ENCODE measurements around the gene NFIA.
"Not testable (repeated sequence)": the region's sequence is repeated elsewhere in the genome, so short reads cannot be mapped to it uniquely, and the experiment has no call there.

Gene NFIA

GRCh38 chr1:61058483-61059245 lies 23.7 kb upstream of the NFIA start:
- DNase-seq (ENCODE audit: low read depth, low spot score): no peak

- DNase-seq (ENCODE audit: low read depth, low spot score): not testable (repeated sequence)
Observed at GRCh38 chr1:61061601-61062000, 20.8 kb upstream of the NFIA start.

- DNase-seq (ENCODE audit: low read depth, low spot score): no peak
Observed at GRCh38 chr1:61064673-61065072, 17.7 kb upstream of the NFIA start.

- DNase-seq (ENCODE audit: low read depth, low spot score): no peak
Observed at GRCh38 chr1:61067446-61068019, 14.8 kb upstream of the NFIA start.

- no peak for DNase-seq (ENCODE audit: low read depth, low spot score)
Observed at GRCh38 chr1:61070054-61070453, 12.3 kb upstream of the NFIA start.

- DNase-seq (ENCODE audit: low read depth, low spot score): no peak
Observed at GRCh38 chr1:61071205-61072130, 10.9 kb upstream of the NFIA start.

- DNase-seq (ENCODE audit: low read depth, low spot score): no peak
Observed at GRCh38 chr1:61073871-61074270, 8.5 kb upstream of the NFIA start.

GRCh38 chr1:61075833-61076232 lies 6.5 kb upstream of the NFIA start:
- not testable (repeated sequence) for DNase-seq (ENCODE audit: low read depth, low spot score)

GRCh38 chr1:61076728-61077675 lies 5.4 kb upstream of the NFIA start:
- DNase-seq (ENCODE audit: low read depth, low spot score): peak; percentile 72

GRCh38 chr1:61077676-61078541 lies 4.5 kb upstream of the NFIA start:
- DNase-seq (ENCODE audit: low read depth, low spot score): peak; percentile 96

- no peak for DNase-seq (ENCODE audit: low read depth, low spot score)
Observed at GRCh38 chr1:61078618-61079295, 3.6 kb upstream of the NFIA start.

- no peak for DNase-seq (ENCODE audit: low read depth, low spot score)
Observed at GRCh38 chr1:61079296-61079897, 3.0 kb upstream of the NFIA start.

GRCh38 chr1:61079898-61080336 lies 2.4 kb upstream of the NFIA start:
- DNase-seq (ENCODE audit: low read depth, low spot score): no peak

GRCh38 chr1:61080413-61081143 lies 1.8 kb upstream of the NFIA start:
- no peak for DNase-seq (ENCODE audit: low read depth, low spot score)

- no peak for DNase-seq (ENCODE audit: low read depth, low spot score)
Observed at GRCh38 chr1:61081144-61081685, 1.1 kb upstream of the NFIA start.

- DNase-seq (ENCODE audit: low read depth, low spot score): no peak
Observed at GRCh38 chr1:61081686-61082310, 563 bp upstream of the NFIA start.

- no peak for DNase-seq (ENCODE audit: low read depth, low spot score)
Observed at GRCh38 chr1:61083013-61083806, 849 bp downstream of the NFIA start.

Measured in brain pericyte (primary cell).